Glomerular endothelial cell (primary cell): ENCODE measurements around the gene PWWP3B. TPM values are rescaled to one million over a fixed set of nuclear protein-coding genes. Genes with fewer than 3 reads are reported as not detected.
"Not testable (repeated sequence)": the region's sequence is repeated elsewhere in the genome, so short reads cannot be mapped to it uniquely, and the experiment has no call there.

ENCODE experiments used
- DNase-seq: peaks from one replicate; pipeline ENCODE4 v3.0.0-alpha.2; 2011; ENCODE audit warnings: low read depth, low spot score; ENCODE audit errors: extremely low read depth
- total RNA-seq: library from RNA; depleted of rRNA; stranded (reverse); fragments of >200 nt; gene quantifications from 2 replicates; pipeline ENCODE4 v1.2.3, GENCODE V29; 2015

The PWWP3B gene
- 0.18 TPM in 1 of 2 replicates, not detected in the other for total RNA-seq

GRCh38 chrX:106168107-106168506 is at the start of gene PWWP3B:
Gene PWWP3B, plus strand, starts transcription at chrX:106168305. Its CDS starts 37,128 bp downstream, at chrX:106205433.
- DNase-seq, result no peak

- no peak for DNase-seq
These were observed 29.1 kb upstream of the PWWP3B start for GRCh38 chrX:106139048-106139447.

GRCh38 chrX:106144755-106145639 is 23.1 kb upstream of the PWWP3B start:
- DNase-seq, result no peak

GRCh38 chrX:106150701-106151100 is 17.4 kb upstream of the PWWP3B start:
- DNase-seq, result no peak

GRCh38 chrX:106159861-106160282 is 8.2 kb upstream of the PWWP3B start:
- DNase-seq, result no peak

- DNase-seq, result no peak
These were observed 2.2 kb downstream of the PWWP3B start for GRCh38 chrX:106170318-106170717.

GRCh38 chrX:106171293-106171820 is 3.3 kb downstream of the PWWP3B start:
- DNase-seq, result no peak

GRCh38 chrX:106177106-106177981 is 9.2 kb downstream of the PWWP3B start:
- DNase-seq, result no peak

- no peak for DNase-seq
These were observed 9.8 kb downstream of the PWWP3B start for GRCh38 chrX:106177982-106178321.

- no peak for DNase-seq
These were observed 10.7 kb downstream of the PWWP3B start for GRCh38 chrX:106178826-106179225.

- not testable (repeated sequence) for DNase-seq
These were observed 15.6 kb downstream of the PWWP3B start for GRCh38 chrX:106183685-106184084.

GRCh38 chrX:106201502-106202178 is 33.5 kb downstream of the PWWP3B start:
- no peak for DNase-seq

GRCh38 chrX:106203315-106203714 is 35.2 kb downstream of the PWWP3B start:
- DNase-seq, result no peak

- DNase-seq, result no peak
These were observed 40.0 kb downstream of the PWWP3B start for GRCh38 chrX:106208154-106208553.

Other genes starting within 250 kb of the PWWP3B start
- gene SERPINA7, start 129.6 kb upstream of the PWWP3B start, total RNA-seq, result not detected in 2 replicates